GM12875 (cell line): Measurements from ENCODE around the gene PRKAR2B.

Experiments
- H3K4me3 ChIP-seq: one replicate; pipeline ENCODE4 v1.5.1; 2011; ENCODE audit warnings: low read depth, low read length, control low read depth
- TF ChIP-seq, protein P1 (sequence below): IDR thresholded peaks from 2 replicates; pipeline ENCODE4 v1.5.1; 2011; ENCODE audit warnings: low read depth, mild to moderate bottlenecking, control low read depth, inconsistent platforms, low read length, moderate library complexity, borderline replicate concordance; ENCODE audit not compliant: insufficient read depth

Gene PRKAR2B

DNA sequence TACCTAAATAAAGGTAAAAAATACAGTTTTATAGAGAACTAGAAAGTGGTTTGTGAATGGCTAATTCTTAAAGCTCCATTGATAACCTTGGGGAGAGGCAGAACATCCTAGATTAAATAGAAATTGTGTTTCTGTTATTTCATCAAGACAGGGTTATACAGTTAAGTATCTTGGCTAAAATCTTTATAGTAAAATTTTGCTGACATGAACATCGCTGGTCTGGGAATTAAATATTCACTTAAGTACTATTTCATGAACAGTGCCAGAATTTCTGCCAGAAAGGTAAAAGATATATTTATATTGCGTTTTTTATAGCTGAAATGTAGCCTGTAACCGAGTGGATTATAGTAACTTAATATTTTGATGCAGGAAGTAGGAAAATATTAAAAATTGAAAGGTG is 70.6 kb downstream of the PRKAR2B start:
- no peak overlapping the region for H3K4me3 ChIP-seq
- TF ChIP-seq, protein P1, sequence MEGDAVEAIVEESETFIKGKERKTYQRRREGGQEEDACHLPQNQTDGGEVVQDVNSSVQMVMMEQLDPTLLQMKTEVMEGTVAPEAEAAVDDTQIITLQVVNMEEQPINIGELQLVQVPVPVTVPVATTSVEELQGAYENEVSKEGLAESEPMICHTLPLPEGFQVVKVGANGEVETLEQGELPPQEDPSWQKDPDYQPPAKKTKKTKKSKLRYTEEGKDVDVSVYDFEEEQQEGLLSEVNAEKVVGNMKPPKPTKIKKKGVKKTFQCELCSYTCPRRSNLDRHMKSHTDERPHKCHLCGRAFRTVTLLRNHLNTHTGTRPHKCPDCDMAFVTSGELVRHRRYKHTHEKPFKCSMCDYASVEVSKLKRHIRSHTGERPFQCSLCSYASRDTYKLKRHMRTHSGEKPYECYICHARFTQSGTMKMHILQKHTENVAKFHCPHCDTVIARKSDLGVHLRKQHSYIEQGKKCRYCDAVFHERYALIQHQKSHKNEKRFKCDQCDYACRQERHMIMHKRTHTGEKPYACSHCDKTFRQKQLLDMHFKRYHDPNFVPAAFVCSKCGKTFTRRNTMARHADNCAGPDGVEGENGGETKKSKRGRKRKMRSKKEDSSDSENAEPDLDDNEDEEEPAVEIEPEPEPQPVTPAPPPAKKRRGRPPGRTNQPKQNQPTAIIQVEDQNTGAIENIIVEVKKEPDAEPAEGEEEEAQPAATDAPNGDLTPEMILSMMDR = no peak

DNA sequence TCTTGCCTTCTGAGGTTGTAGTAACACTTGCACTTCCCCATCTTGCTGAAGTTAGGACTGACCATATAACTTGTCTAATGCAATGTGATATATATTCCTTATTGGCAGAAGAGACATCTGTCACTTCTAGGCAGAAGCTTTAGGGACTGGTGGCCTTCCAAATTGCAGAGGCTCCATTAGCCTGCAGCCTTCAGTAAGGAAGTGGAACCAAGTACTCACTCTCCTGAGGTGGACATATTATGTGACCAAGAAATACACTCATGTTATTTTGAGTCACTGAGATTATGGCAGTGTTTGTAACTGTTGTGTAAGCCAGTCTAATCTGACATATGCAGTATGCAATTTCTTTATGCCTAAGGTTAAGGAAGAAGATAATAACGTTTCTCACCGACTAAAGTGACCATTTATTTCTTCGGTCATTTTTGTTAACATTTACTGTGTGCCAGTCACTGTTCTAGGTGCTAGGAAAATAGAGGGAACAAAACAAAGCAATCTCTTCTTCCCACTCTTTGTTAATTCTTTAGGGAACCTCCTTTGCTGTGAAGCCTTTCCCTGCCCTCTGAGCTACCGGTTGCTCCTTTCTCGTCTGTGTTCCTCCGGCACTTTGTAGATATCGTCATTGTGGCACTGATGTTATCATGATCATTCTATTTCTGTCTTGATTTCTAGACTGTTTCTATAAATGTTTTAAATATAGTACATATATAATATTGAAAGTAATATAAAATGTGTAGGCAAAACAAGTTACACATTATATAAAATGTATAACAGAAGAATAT is 71.4 kb downstream of the PRKAR2B start:
- TF ChIP-seq, protein P1 = no peak

DNA sequence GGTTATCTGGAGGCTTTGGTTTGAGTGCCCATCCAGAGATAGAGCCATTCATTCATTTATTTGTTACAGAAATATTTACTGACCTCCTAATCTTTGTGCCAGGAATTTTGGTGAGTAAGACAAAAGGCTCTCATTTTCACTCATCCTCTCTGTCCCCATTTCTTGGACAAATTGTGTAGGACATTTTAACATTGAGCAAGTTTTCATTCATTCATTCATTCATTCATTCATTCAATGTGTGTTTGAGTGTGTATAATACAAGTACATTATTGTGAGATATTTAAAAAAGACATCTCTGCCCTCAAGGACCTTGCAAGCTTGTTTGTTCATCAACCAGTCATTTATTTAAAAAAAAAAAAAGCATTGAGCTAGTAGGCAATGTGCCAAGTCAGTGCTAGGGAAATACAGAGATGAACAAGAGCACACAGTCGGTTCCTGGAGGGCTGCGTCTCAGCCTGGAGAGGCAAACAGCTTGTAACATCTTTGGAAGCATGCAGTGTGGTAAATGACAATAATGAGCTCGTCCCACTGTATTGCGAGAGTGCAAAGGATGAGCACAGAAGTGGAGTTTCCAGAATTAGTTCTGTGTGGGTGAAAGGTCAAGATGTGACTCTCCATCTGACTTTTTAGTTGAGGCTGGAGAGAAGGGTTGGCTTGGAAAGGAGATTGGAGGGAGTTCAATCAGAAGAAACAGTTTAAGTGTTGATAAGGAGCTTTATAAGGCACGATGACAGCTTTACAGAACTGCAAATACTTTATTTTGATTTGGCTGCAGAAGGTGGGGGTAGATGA is 73.8 kb downstream of the PRKAR2B start:
- H3K4me3 ChIP-seq = no peak overlapping the region
- TF ChIP-seq, protein P1 = no peak

More for the DNA sequence above, 71.4 kb downstream of the PRKAR2B start:
- H3K4me3 ChIP-seq = no peak overlapping the region

DNA sequence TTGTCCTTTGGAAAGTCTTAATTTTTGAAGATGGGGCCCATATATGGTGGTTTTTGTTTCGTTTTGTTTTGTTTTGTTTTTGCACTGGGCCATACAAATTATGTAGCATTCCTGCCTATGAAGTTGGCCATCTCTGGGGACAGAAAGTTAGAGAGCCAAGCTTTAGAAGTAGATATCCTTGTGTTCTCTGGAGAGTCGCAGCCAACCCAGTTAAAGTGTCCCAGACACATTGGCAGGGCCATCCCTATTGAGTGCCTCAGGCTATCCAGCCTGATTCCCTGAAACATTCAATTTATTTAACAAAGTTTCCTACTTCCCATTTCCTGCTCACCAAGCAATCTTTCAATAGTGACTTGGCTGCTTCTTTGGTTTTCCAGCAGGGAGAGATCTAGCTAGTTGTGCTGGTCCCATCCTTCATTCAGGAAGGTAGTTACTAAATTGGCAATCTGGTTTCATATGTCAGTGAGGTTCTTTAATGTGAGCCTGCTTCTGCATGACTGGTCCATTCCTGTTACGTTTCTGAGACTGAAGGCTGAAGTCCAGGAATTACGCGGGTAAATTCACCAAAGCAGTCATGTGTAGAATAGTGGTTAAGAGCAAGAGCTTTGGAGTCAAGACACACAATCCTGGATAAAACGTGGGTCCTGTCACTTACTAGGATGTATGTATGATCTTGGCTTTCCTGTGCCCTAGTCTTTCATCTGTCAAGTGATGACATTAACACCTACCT is 75.0 kb downstream of the PRKAR2B start:
- no peak overlapping the region for H3K4me3 ChIP-seq
- TF ChIP-seq, protein P1 = no peak

DNA sequence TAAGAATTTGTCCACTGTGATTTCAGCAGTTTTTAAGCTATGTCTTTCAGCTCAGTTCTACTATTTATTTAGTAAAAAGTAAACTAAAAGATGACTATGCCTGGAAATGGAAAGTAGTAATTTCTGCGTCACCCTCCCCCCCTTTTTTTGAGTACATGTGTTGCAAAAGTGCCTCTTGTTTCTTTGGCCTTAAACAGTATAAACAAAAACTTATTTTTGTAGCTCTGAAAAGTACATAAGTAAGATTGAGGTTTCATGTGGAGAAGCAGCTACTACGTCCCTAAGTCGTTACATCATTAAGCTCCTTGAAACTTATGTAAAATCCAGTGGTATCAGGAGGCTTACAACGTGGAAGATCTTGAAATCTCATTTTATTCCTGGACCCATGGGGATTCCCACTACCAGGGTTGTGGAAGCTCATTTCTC is 78.0 kb downstream of the PRKAR2B start:
- TF ChIP-seq, protein P1 = no peak

DNA sequence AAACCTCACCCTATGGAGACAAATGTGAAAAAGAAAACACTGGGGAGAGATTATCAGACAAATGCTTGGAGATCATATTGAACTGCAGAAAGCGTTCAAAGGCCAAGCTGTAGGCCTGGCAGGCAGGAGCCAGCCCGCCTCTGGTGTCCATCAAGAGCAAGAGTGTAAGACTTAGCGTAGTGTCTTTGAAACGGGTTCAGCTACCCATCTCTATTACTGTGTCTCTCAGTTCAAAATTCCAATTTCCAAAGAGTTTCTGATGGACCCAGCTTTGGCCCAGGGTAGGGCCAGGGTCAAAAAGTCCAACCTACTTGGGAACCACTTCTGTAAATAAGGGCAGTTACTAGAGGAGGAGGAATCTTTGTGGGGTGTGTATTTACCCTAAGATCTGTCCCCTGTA is 78.9 kb downstream of the PRKAR2B start:
- TF ChIP-seq, protein P1 = no peak
- H3K4me3 ChIP-seq = no peak overlapping the region

More for the DNA sequence above, 78.0 kb downstream of the PRKAR2B start:
- no peak overlapping the region for H3K4me3 ChIP-seq
